ENCODE results near the gene PTPRO.

GRCh38 chr12:15334225-15334624 is 11.9 kb downstream of the PTPRO start:
- TF ChIP-seq, protein P1, sequence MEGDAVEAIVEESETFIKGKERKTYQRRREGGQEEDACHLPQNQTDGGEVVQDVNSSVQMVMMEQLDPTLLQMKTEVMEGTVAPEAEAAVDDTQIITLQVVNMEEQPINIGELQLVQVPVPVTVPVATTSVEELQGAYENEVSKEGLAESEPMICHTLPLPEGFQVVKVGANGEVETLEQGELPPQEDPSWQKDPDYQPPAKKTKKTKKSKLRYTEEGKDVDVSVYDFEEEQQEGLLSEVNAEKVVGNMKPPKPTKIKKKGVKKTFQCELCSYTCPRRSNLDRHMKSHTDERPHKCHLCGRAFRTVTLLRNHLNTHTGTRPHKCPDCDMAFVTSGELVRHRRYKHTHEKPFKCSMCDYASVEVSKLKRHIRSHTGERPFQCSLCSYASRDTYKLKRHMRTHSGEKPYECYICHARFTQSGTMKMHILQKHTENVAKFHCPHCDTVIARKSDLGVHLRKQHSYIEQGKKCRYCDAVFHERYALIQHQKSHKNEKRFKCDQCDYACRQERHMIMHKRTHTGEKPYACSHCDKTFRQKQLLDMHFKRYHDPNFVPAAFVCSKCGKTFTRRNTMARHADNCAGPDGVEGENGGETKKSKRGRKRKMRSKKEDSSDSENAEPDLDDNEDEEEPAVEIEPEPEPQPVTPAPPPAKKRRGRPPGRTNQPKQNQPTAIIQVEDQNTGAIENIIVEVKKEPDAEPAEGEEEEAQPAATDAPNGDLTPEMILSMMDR (IDR thresholded peaks at IDR 0.05), result no peak
- TF ChIP-seq POLR2AphosphoS5 (IDR thresholded peaks at IDR 0.05) (no peak), POLR2A (IDR thresholded peaks at IDR 0.05) (no peak)
